Esophagus squamous epithelium (tissue), 4 donors: ENCODE measurements around the gene PHACTR1.

Experiments
- CTCF ChIP-seq, 6 experiments: fragments of 450-650 bp in 4 of 6; fragments of 200-600 bp in 2 of 6; sonication (generic) in 2 of 6; IDR thresholded peaks; one replicate each; pipeline ENCODE4 v1.5.1; 2016 to 2019; ENCODE audit warnings: antibody characterized with exemption in 6 of 6, mild to moderate bottlenecking in 4 of 6, moderate library complexity in 4 of 6
- POLR2A ChIP-seq, 4 donors: fragments of 450-650 bp; IDR thresholded peaks; one replicate each; pipeline ENCODE4 v1.6.1; 2017; ENCODE audit warnings: antibody characterized with exemption in 4 of 4, mild to moderate bottlenecking in 4 of 4, moderate library complexity in 3 of 4

- TF ChIP-seq CTCF (IDR thresholded peaks at IDR 0.05) (no peak), POLR2A (IDR thresholded peaks at IDR 0.05) (no peak)
These were observed 278.9 kb downstream of the PHACTR1 start for GRCh38 chr6:12995419-12995818.
